ENCODE results near the gene BCKDHA.

DNA sequence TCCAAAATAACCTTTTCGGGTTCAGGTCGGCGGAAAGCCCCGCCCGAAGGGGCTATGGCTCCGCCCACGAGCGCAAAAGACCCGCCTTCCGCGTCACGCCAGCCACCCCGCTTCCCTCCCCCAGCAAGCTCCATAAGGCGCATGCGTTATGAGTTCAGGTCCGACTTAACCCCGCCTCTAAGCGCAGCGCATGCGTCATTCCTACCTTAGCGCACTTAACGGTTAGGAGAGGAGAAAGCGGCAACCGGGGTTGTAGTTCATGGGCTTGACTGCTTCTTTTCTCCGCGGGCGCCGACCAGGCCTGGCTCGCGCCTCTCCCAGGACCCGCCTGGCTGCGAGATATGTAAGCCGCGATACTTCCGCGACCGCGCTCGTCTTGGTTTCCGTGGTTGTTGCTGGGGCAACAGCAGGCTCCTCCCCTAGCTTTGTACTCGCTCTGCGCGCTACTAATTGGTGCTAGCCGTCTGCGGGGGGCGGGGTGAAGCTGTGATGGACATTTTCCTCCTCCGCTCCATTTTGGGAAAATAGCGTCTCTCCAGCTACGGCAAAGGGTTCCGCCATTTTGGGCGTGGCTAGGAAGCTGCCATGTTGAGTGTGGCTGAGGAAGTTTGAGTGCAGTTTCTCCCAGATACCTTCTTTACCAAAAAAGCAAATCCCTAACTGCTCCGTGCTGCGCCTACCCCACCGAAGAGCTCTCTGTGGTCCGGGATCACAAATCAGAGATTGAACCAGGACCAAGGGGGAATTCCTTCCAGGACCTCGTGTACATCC is 33.7 kb upstream of the BCKDHA start, which contains the start of gene B9D2:
- TF ChIP-seq, protein P1, sequence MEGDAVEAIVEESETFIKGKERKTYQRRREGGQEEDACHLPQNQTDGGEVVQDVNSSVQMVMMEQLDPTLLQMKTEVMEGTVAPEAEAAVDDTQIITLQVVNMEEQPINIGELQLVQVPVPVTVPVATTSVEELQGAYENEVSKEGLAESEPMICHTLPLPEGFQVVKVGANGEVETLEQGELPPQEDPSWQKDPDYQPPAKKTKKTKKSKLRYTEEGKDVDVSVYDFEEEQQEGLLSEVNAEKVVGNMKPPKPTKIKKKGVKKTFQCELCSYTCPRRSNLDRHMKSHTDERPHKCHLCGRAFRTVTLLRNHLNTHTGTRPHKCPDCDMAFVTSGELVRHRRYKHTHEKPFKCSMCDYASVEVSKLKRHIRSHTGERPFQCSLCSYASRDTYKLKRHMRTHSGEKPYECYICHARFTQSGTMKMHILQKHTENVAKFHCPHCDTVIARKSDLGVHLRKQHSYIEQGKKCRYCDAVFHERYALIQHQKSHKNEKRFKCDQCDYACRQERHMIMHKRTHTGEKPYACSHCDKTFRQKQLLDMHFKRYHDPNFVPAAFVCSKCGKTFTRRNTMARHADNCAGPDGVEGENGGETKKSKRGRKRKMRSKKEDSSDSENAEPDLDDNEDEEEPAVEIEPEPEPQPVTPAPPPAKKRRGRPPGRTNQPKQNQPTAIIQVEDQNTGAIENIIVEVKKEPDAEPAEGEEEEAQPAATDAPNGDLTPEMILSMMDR (IDR thresholded peaks at IDR 0.05), result no peak
- TF ChIP-seq POLR2A (IDR thresholded peaks at IDR 0.05; ENCODE audit: low read depth) (peak; percentile 13), POLR2AphosphoS5 (IDR thresholded peaks at IDR 0.05) (peak; percentile 89 to 91)

Data from esophagus muscularis mucosa (tissue), 3 donors.